ENCODE measurements around the gene CAPN9.

GRCh38 chr1:230825761-230826160 lies 78.6 kb downstream of the CAPN9 start:
- TF ChIP-seq CTCF (IDR thresholded peaks at IDR 0.05) (no peak), EZH2 (IDR thresholded peaks at IDR 0.05) (no peak), EZH2phosphoT487 (IDR thresholded peaks at IDR 0.05) (no peak)

Data from neural progenitor cell (in vitro differentiated cells).